Measurements from ENCODE around the gene OSTN. TPM values are rescaled to one million over a fixed set of nuclear protein-coding genes. Genes with fewer than 3 reads are reported as not detected.

Gene OSTN
- total RNA-seq, 5 donors from 2014 or later (not counting 1 experiment from before 2014, with no cell fraction given) = not detected

- H3K9me3 ChIP-seq = no peaks in the 10 kb centered on the region
- Mint-ChIP-seq H3K27me3 (no peaks in the 10 kb centered on the region), H3K4me1 (peaks cover 0 to 3% (median 0%) of the 10 kb centered on the region in 3 donors), H3K9me3 (no peaks in the 10 kb centered on the region), H3K4me3 (no peak overlapping the region), H3K36me3 (no peaks in the 10 kb centered on the region), H3K27ac (no peak overlapping the region)
- POLR2A ChIA-PET = no interaction called here
- no peak overlapping the region for H3K4me3 ChIP-seq (ENCODE audit: control insufficient read depth in 1 of 2, extremely low read depth in 1 of 2, low read length in 1 of 2)
- H3K27me3 ChIP-seq (replicated peaks in 1 of 2; ENCODE audit: control insufficient read depth in 2 of 2, extremely low read depth in 1 of 2, insufficient read depth in 2 of 2, low read length in 1 of 2) = no peaks in the 10 kb centered on the region
- H3K36me3 ChIP-seq (ENCODE audit: control insufficient read depth in 2 of 2, extremely low read depth in 1 of 2, insufficient read depth in 1 of 2, low read length in 1 of 2) = no peaks in the 10 kb centered on the region
- H3K27ac ChIP-seq (ENCODE audit: low read length) = no peak overlapping the region
- no peak for DNase-seq
- no peaks in the 10 kb centered on the region for H3K4me1 ChIP-seq (ENCODE audit: control insufficient read depth in 1 of 2, extremely low read depth in 1 of 2, insufficient read depth in 2 of 2, low read length in 2 of 2)
- 20% methylated on average over 1 of the region's 1 CpG for WGBS (ENCODE audit: insufficient coverage)
- no peak for ATAC-seq (replicated peaks in 1 of 4)
- CTCF ChIA-PET = no interaction called here
Measured at GRCh38 chr3:191259486-191259885, 60.4 kb downstream of the OSTN start.

GRCh38 chr3:191260431-191261303 lies 61.6 kb downstream of the OSTN start:
- no peaks in the 10 kb centered on the region for H3K27me3 ChIP-seq (replicated peaks in 1 of 2; ENCODE audit: control insufficient read depth in 2 of 2, extremely low read depth in 1 of 2, insufficient read depth in 2 of 2, low read length in 1 of 2)
- ChIA-PET POLR2A (interaction anchor here in 1 of 2 donors (0.6 kb wide), 1 partner anchor 55 kb away, joined by 4 read pairs; no protein-coding TSS in a partner anchor), CTCF (no interaction called here)
- H3K27ac ChIP-seq (ENCODE audit: low read length) = no peak overlapping the region
- no peaks in the 10 kb centered on the region for H3K9me3 ChIP-seq
- H3K36me3 Mint-ChIP-seq = no peaks in the 10 kb centered on the region
- no peak overlapping the region for H3K4me3 Mint-ChIP-seq
- ATAC-seq (replicated peaks in 1 of 4) = no peak
- H3K9me3 Mint-ChIP-seq = no peaks in the 10 kb centered on the region
- peaks cover 0 to 3% (median 0%) of the 10 kb centered on the region in 3 donors for H3K4me1 Mint-ChIP-seq
- no peak overlapping the region for H3K4me3 ChIP-seq (ENCODE audit: control insufficient read depth in 1 of 2, extremely low read depth in 1 of 2, low read length in 1 of 2)
- no peak overlapping the region for H3K27ac Mint-ChIP-seq
- no peaks in the 10 kb centered on the region for H3K36me3 ChIP-seq (ENCODE audit: control insufficient read depth in 2 of 2, extremely low read depth in 1 of 2, insufficient read depth in 1 of 2, low read length in 1 of 2)
- DNase-seq = no peak
- H3K27me3 Mint-ChIP-seq = no peaks in the 10 kb centered on the region
- no peaks in the 10 kb centered on the region for H3K4me1 ChIP-seq (ENCODE audit: control insufficient read depth in 1 of 2, extremely low read depth in 1 of 2, insufficient read depth in 2 of 2, low read length in 2 of 2)
- WGBS (ENCODE audit: insufficient coverage) = 89% methylated on average over 7 of the region's 11 CpGs

- no peak overlapping the region for H3K27ac Mint-ChIP-seq
- Histone ChIP-seq H3K4me1 (ENCODE audit: control insufficient read depth in 1 of 2, extremely low read depth in 1 of 2, insufficient read depth in 2 of 2, low read length in 2 of 2) (no peaks in the 10 kb centered on the region), H3K36me3 (ENCODE audit: control insufficient read depth in 2 of 2, extremely low read depth in 1 of 2, insufficient read depth in 1 of 2, low read length in 1 of 2) (no peaks in the 10 kb centered on the region), H3K4me3 (ENCODE audit: control insufficient read depth in 1 of 2, extremely low read depth in 1 of 2, low read length in 1 of 2) (no peak overlapping the region), H3K27me3 (replicated peaks in 1 of 2; ENCODE audit: control insufficient read depth in 2 of 2, extremely low read depth in 1 of 2, insufficient read depth in 2 of 2, low read length in 1 of 2) (no peaks in the 10 kb centered on the region), H3K27ac (ENCODE audit: low read length) (no peak overlapping the region), H3K9me3 (no peaks in the 10 kb centered on the region)
- ATAC-seq (replicated peaks in 1 of 4) (no peak), DNase-seq (no peak)
- ChIA-PET CTCF (no interaction called here), POLR2A (no interaction called here)
- no peak overlapping the region for H3K4me3 Mint-ChIP-seq
- H3K27me3 Mint-ChIP-seq = no peaks in the 10 kb centered on the region
- H3K4me1 Mint-ChIP-seq = peaks cover 0 to 3% (median 0%) of the 10 kb centered on the region in 3 donors
- no peaks in the 10 kb centered on the region for H3K36me3 Mint-ChIP-seq
- no peaks in the 10 kb centered on the region for H3K9me3 Mint-ChIP-seq
Measured at GRCh38 chr3:191261304-191261638, 62.2 kb downstream of the OSTN start.

- H3K27me3 Mint-ChIP-seq = no peaks in the 10 kb centered on the region
- no peak overlapping the region for H3K27ac ChIP-seq (ENCODE audit: low read length)
- ATAC-seq (replicated peaks in 1 of 4) = no peak
Measured at GRCh38 chr3:191262650-191263049, 63.6 kb downstream of the OSTN start.

GRCh38 chr3:191263365-191263764 lies 64.3 kb downstream of the OSTN start:
- H3K4me3 ChIP-seq (ENCODE audit: control insufficient read depth in 1 of 2, extremely low read depth in 1 of 2, low read length in 1 of 2) = no peak overlapping the region
- H3K27ac Mint-ChIP-seq = no peak overlapping the region
- H3K9me3 ChIP-seq = no peaks in the 10 kb centered on the region
- H3K36me3 Mint-ChIP-seq = no peaks in the 10 kb centered on the region
- ChIA-PET CTCF (no interaction called here), POLR2A (no interaction called here)
- ATAC-seq (replicated peaks in 1 of 4) (no peak), DNase-seq (no peak)
- H3K4me1 Mint-ChIP-seq = peaks cover 0 to 3% (median 0%) of the 10 kb centered on the region in 3 donors
- H3K4me1 ChIP-seq (ENCODE audit: control insufficient read depth in 1 of 2, extremely low read depth in 1 of 2, insufficient read depth in 2 of 2, low read length in 2 of 2) = no peaks in the 10 kb centered on the region
- H3K27ac ChIP-seq (ENCODE audit: low read length) = no peak overlapping the region
- H3K27me3 Mint-ChIP-seq = no peaks in the 10 kb centered on the region
- H3K9me3 Mint-ChIP-seq = no peaks in the 10 kb centered on the region
- no peaks in the 10 kb centered on the region for H3K36me3 ChIP-seq (ENCODE audit: control insufficient read depth in 2 of 2, extremely low read depth in 1 of 2, insufficient read depth in 1 of 2, low read length in 1 of 2)
- no peak overlapping the region for H3K4me3 Mint-ChIP-seq
- H3K27me3 ChIP-seq (replicated peaks in 1 of 2; ENCODE audit: control insufficient read depth in 2 of 2, extremely low read depth in 1 of 2, insufficient read depth in 2 of 2, low read length in 1 of 2) = no peaks in the 10 kb centered on the region

More at GRCh38 chr3:191262650-191263049, 63.6 kb downstream of the OSTN start:
- H3K4me3 Mint-ChIP-seq = no peak overlapping the region
- no peaks in the 10 kb centered on the region for H3K9me3 ChIP-seq
- CTCF ChIA-PET = no interaction called here
- H3K4me1 ChIP-seq (ENCODE audit: control insufficient read depth in 1 of 2, extremely low read depth in 1 of 2, insufficient read depth in 2 of 2, low read length in 2 of 2) = no peaks in the 10 kb centered on the region
- peaks cover 0 to 3% (median 0%) of the 10 kb centered on the region in 3 donors for H3K4me1 Mint-ChIP-seq
- no peaks in the 10 kb centered on the region for H3K36me3 ChIP-seq (ENCODE audit: control insufficient read depth in 2 of 2, extremely low read depth in 1 of 2, insufficient read depth in 1 of 2, low read length in 1 of 2)
- no peak overlapping the region for H3K27ac Mint-ChIP-seq
- H3K36me3 Mint-ChIP-seq = no peaks in the 10 kb centered on the region
- WGBS (ENCODE audit: insufficient coverage) = no CpG with 5 or more reads among the region's 1 CpG
- no peaks in the 10 kb centered on the region for H3K9me3 Mint-ChIP-seq
- no peak overlapping the region for H3K4me3 ChIP-seq (ENCODE audit: control insufficient read depth in 1 of 2, extremely low read depth in 1 of 2, low read length in 1 of 2)
- H3K27me3 ChIP-seq (replicated peaks in 1 of 2; ENCODE audit: control insufficient read depth in 2 of 2, extremely low read depth in 1 of 2, insufficient read depth in 2 of 2, low read length in 1 of 2) = no peaks in the 10 kb centered on the region
- no peak for DNase-seq
- POLR2A ChIA-PET = no interaction called here

GRCh38 chr3:191263850-191264249 lies 64.8 kb downstream of the OSTN start:
- Histone ChIP-seq H3K9me3 (no peaks in the 10 kb centered on the region), H3K27me3 (replicated peaks in 1 of 2; ENCODE audit: control insufficient read depth in 2 of 2, extremely low read depth in 1 of 2, insufficient read depth in 2 of 2, low read length in 1 of 2) (no peaks in the 10 kb centered on the region), H3K4me3 (ENCODE audit: control insufficient read depth in 1 of 2, extremely low read depth in 1 of 2, low read length in 1 of 2) (no peak overlapping the region), H3K36me3 (ENCODE audit: control insufficient read depth in 2 of 2, extremely low read depth in 1 of 2, insufficient read depth in 1 of 2, low read length in 1 of 2) (no peaks in the 10 kb centered on the region), H3K4me1 (ENCODE audit: control insufficient read depth in 1 of 2, extremely low read depth in 1 of 2, insufficient read depth in 2 of 2, low read length in 2 of 2) (no peaks in the 10 kb centered on the region), H3K27ac (ENCODE audit: low read length) (no peak overlapping the region)
- ChIA-PET POLR2A (no interaction called here), CTCF (no interaction called here)
- H3K9me3 Mint-ChIP-seq = no peaks in the 10 kb centered on the region
- no peak for DNase-seq
- no peak overlapping the region for H3K4me3 Mint-ChIP-seq
- H3K36me3 Mint-ChIP-seq = no peaks in the 10 kb centered on the region
- WGBS (ENCODE audit: insufficient coverage) = no CpG with 5 or more reads among the region's 3 CpGs
- H3K4me1 Mint-ChIP-seq = peaks cover 0 to 1% (median 0%) of the 10 kb centered on the region in 3 donors
- no peak overlapping the region for H3K27ac Mint-ChIP-seq
- H3K27me3 Mint-ChIP-seq = no peaks in the 10 kb centered on the region
- no peak for ATAC-seq (replicated peaks in 1 of 4)

- ChIA-PET CTCF (interaction anchor here in 1 of 2 donors (0.6 kb wide), 1 partner anchor 31 kb away, joined by 3 read pairs; no protein-coding TSS in a partner anchor), POLR2A (no interaction called here)
- Mint-ChIP-seq H3K27ac (no peak overlapping the region), H3K27me3 (no peaks in the 10 kb centered on the region), H3K36me3 (no peaks in the 10 kb centered on the region), H3K9me3 (no peaks in the 10 kb centered on the region), H3K4me3 (no peak overlapping the region), H3K4me1 (no peaks in the 10 kb centered on the region)
- H3K36me3 ChIP-seq (ENCODE audit: control insufficient read depth in 2 of 2, extremely low read depth in 1 of 2, insufficient read depth in 1 of 2, low read length in 1 of 2) = no peaks in the 10 kb centered on the region
- no peaks in the 10 kb centered on the region for H3K9me3 ChIP-seq
- ATAC-seq (replicated peaks in 1 of 4) (no peak), DNase-seq (no peak)
- no peak overlapping the region for H3K4me3 ChIP-seq (ENCODE audit: control insufficient read depth in 1 of 2, extremely low read depth in 1 of 2, low read length in 1 of 2)
- no peaks in the 10 kb centered on the region for H3K27me3 ChIP-seq (replicated peaks in 1 of 2; ENCODE audit: control insufficient read depth in 2 of 2, extremely low read depth in 1 of 2, insufficient read depth in 2 of 2, low read length in 1 of 2)
- H3K4me1 ChIP-seq (ENCODE audit: control insufficient read depth in 1 of 2, extremely low read depth in 1 of 2, insufficient read depth in 2 of 2, low read length in 2 of 2) = no peaks in the 10 kb centered on the region
- H3K27ac ChIP-seq (ENCODE audit: low read length) = no peak overlapping the region
Measured at GRCh38 chr3:191268737-191269136, 69.7 kb downstream of the OSTN start.

Data from T-cell (primary cell).